Frontal cortex (tissue), 4 donors: ENCODE measurements around the gene DIRAS1. TPM values are rescaled to one million over a fixed set of nuclear protein-coding genes. Genes with fewer than 3 reads are reported as not detected.

Source experiments
- DNase-seq, 2 donors: peaks; one replicate each; pipeline ENCODE4 v3.0.0; 2012; ENCODE audit warnings: low spot score in 2 of 2
- FAIRE-seq: peaks from 2 replicates; lab custom pipeline; 2012; peaks lifted over from hg19 to GRCh38; lab: Jason Lieb, UNC
- total RNA-seq: library from RNA; depleted of rRNA; stranded (reverse); fragments of >200 nt; gene quantifications from one replicate; pipeline ENCODE4 v1.2.3, GENCODE V29; 2014
- donor health status: control.
- donor health status: control.
- donor health status: control.

Gene DIRAS1
- total RNA-seq, 1 donor from 2014 or later, result 20.8 TPM

DNA sequence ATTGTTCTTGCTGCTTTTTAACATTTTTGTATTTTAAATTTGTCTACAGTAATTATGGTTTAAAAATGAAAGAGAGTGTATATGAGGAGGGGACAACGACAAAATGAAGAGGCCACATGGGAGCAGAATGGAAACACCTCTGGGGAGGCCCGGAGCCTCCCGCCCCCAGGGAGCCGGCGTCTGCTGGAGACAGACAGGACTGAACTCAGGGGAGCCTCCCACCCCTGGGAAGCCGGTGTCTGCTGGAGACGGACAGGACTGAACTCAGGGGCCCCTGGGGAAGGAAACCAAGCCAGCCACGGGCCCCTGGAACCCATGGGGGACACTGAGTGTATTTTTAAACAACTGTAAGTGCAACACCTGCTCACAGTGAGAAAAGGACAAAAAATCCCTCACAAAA is 35.3 kb upstream of the DIRAS1 start:
- DNase-seq (no peak), FAIRE-seq (no peak)

DNA sequence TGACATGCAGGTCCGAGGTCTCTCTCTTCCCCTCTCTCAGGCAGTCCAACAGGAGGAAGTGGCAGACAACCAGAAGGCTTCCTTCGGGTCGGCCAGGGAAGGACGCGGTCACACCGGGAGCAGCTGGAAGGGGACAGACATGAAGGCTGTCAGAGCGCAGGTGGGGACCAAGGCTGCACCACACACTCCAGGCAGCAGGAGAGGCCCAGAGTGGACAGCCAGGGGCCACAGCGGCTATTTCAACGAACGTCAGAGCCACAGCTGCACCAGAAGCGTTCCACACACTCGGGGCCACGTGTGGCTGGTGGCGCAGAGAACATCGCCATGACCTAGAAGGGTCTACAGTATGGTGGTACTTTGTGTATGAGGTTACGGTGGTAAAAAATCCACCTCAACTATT is 34.6 kb upstream of the DIRAS1 start:
- FAIRE-seq (no peak), DNase-seq (no peak)

DNA sequence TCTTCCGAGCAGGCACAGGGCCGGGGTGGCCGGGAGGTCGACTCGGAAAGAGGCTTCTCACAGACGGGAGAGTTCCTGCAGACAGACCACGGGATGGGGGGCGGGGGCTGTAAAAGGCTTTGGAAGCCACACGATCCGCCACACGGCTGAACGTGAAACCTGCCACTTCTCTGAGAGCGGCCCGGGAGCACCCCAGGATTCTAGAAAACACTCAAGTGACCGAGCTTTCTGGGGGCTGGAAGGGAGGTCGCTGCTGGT is 34.2 kb upstream of the DIRAS1 start:
- DNase-seq (no peak), FAIRE-seq (no peak)

DNA sequence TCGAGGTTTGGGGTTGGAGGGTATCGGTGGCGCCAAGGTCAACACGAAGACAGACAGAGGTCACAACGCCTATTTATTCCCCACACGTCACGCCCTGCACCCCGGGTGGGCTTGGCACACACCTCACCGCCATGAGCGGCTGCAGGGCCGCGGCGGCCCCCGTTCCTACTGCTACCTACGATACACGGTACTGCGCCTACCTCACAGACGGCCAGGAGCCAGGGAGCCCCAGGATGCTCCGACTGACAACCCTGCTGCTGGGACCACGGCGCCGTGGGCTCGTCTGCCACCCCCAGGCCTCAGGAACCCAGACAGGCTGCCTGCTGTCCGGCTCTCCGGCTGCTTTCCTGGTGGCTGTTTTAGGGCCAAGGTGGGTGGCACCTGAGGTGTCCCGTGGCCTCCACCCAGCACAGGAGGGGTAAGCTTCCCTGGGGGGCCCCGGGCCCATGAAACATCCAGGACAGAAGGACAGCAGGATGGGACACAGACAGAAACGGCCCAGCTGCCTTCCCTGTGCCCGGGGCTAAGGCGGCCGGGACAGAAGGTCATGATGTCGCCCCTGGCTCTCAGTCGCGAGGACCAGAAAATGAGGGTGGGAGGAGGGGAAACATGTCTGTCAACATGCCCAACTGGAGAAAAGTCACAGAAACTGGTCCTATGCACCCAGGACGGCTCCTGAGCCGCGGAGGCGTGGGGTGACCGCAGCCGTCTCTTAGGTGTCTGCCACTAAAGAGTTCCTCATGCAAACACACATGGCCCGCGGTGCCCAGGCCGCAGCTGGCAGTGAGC is 33.7 kb upstream of the DIRAS1 start:
- DNase-seq (no peak), FAIRE-seq (no peak)

DNA sequence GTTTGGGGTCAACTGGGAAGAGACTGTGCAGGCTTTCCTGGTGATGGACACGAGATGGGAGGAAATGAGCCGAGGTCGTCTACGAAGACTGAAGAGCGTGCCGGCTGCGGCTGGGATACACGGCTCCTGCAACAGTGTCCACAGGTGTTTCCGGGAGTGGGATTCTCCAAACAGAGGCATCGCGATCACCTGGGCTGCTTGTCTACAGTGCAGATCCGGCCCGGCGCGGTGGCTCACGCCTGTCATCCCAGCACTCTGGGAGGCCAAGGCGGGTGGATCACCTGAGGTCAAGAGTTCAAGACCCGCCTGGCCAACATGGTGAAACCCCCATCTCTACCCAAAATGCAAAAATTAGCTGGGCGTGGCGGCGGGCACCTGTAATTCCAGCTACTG is 30.3 kb upstream of the DIRAS1 start:
- FAIRE-seq (no peak), DNase-seq (no peak)

DNA sequence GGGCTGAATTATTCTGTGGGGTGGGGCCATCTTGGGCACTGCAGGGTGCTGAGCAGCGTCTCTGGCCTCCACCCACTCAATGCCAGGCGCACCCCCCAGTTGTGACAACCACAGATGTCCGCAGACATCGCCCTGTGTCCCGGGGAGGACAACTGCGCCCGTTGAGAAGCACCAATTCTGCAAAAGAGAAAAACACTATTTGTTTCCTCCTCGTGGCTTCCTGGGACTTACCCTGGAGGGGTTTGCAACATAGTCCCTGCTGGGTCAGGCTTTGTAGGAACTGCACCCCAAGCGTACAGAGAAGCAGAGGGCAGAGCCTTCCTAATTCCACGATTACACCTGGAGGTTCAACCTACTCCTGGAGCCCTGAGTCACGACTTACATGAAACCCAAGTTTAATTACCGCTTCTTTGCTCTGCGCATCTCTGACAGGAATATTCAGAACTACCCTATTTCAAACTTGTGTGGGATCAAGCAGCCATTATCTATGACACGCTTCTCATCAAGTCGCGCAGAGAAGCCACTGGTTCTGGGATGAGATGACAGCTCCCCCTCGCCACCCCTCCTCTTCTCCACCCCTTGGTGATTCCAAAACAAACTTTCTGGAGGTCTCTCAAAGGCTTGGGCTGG is 29.8 kb upstream of the DIRAS1 start:
- no peak for FAIRE-seq

DNA sequence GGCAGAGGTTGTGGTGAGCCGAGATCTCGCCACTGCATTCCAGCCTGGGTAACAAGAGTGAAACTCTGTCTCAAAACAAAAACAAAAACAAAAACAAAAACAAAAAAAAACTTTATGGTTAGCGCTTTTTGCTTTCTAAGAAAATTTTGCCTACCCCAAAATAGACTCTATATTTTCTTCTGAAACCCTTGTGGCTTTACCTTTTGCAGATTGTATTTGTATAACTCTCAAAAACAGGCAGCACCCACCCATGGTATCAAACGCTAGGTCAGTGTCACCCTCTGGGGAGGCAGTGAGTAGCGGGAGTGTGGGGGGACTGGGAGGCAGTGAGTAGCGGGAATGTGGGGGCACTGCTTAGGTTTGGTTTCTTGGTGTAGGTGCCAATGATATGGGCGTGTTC is 26.2 kb upstream of the DIRAS1 start:
- no peak for DNase-seq
- no peak for FAIRE-seq

More for the DNA sequence above, 29.8 kb upstream of the DIRAS1 start:
- DNase-seq, result no peak

DNA sequence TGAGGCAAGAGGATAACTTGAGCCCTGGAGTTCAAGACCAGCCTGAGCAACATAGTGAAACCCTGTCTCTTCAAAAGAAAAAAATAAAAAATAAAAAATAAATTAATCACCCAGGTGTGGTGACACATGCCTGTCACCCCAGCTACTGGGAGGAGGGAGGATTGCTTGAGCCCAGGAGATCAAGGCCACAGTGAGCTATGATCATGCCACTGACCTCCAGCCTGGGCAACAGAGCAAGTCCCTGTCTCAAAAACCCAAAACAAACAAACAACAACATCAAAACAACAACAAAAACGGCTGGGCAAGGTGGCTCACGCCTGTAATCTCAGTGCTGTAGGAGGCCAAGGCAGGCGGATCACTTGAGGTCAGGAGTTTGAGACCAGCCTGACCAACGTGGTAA is 22.9 kb upstream of the DIRAS1 start:
- DNase-seq (no peak), FAIRE-seq (no peak)

DNA sequence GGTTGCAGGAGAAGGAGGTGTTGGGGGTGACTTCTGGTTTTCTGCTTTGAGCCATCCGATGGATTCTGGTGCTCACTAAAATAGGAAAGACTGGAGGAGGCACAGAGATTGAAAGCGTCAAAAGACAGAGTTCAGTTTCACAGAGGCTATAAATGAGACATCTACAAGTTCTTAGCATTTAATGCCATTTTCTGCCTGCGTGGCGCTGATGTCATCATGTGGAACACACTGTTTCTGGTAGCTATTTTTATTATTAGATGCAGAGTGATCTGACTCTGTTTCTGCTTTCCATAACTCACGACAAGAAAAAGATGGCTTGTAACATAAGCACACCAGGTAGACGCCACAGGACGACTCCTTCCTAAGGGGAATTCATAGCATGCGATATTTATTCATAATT is 21.9 kb upstream of the DIRAS1 start:
- FAIRE-seq, result no peak
- no peak for DNase-seq

DNA sequence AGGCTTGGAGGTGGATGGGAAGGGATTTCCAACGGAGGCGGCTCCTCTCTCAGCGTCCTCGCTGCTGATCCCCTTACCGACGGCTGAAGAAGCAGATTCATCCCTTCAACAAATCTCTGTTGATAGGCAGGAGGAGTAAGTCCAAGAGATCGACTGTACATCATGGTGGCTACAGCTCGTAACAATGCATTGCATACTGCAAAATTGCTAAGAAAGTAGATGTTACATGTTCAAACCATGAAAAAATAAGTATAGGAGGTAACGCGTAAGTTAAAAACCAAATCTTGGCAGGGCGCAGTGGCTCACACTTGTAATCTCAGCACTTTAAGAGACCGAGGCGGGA is 19.1 kb upstream of the DIRAS1 start:
- DNase-seq (no peak), FAIRE-seq (no peak)

DNA sequence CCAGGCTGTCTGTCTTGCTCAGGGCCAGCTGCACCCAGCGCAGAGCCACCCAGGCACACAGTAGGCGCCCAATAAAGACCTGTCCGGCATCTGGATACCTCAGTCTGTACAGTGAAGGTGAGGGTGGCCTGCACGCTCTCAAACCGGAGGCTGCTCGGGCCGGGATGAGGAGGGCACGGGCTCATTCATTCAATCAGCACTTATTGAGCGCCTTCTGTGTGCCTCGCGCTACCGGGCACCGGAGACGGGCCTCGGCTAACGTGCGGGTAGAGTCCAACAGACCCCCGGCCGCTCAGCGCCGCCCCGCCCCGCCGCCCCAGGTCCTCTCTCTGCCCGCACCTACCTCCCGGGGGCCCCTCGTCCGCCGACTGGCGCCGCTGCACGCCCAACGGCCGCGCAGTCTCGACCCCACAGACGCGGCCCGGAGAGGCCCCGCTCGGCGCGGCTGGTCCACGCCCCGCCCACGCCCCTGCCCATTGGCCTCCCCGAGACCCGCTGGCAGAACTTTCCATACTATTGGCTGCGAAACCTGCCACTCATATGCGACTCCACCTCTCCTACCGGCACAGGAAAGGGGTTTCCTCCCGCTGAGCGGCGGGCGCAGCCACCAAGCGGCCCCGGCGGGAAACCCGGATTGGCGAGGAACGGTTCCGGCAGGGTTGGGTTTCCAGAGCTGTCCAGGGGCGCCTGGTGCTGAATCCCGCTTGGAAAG is 18.6 kb upstream of the DIRAS1 start, which contains the start of gene SLC39A3:
Gene SLC39A3, minus strand, starts transcription at position 416 of the 712 bp plus-strand sequence. CDS start 2,760 bp downstream, outside the sequence.
- FAIRE-seq, result no peak
- DNase-seq, result peak; percentile 100

DNA sequence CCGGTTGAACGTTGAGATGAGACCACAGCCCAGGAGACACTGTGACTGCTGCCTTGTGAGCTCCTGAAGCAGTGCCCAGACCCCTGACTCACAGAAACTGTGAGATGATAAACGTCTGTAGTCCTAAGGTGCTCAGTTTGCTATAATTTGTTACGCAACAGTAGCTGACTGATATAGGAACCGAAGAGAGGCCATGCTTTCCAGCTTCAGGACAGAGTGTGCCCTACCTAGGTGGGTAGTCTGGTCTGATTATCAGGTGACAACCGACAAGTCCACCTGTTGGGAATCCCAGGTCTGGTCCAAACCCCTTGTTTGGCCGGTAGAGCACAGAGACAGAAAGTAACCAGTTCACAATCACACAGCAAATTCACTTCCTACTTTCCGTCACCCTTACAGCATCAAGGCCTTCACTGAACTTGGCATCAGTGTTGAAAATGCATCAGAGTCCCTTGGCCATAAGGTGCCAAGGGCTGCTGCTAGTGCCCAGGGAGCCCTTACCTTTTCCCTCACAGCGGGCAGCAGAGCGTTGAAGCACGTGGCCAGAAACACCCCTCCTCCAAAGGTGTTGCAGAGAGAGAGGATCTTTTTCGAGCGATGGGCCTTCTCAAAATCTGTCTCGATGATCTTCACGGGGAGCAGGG is 15.5 kb upstream of the DIRAS1 start:
- DNase-seq (no peak), FAIRE-seq (no peak)

DNA sequence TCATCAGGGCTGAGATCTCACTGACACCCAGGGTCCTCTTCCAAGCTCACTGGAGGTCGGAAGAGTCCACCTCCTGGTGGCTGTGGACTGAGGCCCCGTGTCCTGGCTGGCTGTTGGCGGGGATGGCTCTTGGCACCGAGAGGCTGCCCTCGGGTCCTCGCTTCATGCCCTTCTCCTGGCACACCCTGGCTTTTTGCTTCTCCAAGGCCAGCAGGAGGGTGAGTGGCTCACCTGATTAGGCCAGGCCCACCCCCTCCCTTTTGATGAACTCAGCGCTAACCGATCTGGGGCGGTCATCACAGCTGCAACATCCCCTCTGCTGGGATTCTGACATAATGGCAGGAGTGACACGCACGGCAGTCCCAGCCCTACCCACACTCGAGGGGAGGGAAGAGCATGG is 14.2 kb upstream of the DIRAS1 start:
- DNase-seq (no peak), FAIRE-seq (no peak)

DNA sequence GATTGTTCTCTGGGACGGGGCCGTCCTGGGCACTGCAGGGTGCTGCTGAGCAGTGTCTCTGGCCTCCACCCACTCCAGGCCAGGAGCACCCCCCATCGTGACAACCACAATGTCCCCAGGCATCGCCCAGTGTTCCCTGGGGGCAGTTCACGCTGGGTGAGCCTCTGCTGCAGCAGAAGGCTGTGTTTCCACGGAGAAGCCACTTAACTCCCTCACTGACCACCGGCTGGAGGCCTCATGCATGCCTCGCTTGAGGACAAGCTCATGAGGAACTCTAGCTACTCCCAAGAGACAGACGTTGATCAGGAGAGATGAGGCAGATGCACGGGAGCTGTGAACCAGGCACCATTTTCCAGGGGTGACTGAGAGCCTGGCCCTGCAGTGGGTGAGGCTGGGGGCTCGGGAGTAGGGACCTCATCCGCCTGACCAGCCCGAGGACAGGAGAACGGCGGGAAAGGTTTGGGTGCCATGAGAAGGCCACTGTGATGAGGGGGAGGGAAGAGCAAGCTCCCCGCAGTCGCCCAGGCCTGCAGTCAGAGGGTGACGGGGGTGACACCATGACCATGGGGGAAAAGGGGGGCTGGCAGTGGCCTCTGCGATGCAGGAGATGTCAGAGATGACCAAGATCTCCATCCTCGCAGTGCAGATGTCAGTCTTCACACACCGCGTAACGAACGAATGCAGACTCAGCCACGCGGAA is 13.6 kb upstream of the DIRAS1 start:
- FAIRE-seq (no peak), DNase-seq (no peak)

DNA sequence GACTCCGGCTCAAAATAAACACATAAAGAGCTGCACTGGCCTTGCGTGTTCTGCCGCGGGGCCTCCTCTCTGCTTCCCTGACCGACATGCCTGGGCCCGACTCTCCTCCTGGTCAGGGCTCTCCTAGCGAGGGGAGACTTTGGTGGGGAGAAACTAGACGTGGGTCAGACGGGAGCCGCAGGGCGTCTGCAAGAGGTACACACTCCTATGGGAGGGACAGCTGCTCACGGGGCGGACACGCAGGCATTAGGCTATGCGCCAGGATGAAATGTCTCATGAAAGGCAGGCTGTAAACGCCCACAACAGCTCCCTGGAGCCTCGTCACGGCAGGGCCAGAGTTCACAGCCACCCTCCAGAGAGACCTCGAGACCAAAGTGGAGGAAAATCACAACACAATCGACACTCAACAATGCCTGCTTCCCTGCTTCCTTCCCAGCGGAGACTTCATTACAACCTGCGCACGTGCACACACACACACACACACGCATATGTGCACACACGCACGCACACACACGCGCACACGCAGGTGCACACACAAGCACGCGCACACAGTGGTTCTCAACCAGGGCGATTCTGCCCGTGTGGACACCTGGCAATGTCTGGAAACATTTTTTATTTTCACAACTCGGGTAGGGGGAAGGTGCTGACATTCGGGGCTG is 12.9 kb upstream of the DIRAS1 start:
- DNase-seq (no peak), FAIRE-seq (no peak)

DNA sequence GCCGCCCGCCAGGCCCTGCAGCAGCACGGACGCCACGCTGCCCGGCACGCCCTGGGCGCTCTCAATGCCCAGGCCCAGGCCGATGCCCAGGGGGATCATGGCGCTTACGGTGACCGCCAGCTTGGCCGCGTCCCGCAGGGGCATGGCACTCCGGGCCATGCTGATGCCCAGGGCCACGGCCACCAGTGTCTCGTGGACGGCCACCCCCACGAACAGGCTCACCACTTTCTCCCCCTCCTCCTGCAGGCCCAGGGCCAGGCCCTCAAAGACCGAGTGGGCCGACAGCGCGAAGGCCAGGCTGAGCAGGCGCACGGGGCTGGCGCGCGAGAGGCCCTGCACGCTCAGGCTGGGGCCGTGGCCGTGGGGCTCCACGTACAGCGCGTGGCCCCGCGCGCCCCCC is 11.7 kb upstream of the DIRAS1 start:
- FAIRE-seq (no peak), DNase-seq (no peak)

DNA sequence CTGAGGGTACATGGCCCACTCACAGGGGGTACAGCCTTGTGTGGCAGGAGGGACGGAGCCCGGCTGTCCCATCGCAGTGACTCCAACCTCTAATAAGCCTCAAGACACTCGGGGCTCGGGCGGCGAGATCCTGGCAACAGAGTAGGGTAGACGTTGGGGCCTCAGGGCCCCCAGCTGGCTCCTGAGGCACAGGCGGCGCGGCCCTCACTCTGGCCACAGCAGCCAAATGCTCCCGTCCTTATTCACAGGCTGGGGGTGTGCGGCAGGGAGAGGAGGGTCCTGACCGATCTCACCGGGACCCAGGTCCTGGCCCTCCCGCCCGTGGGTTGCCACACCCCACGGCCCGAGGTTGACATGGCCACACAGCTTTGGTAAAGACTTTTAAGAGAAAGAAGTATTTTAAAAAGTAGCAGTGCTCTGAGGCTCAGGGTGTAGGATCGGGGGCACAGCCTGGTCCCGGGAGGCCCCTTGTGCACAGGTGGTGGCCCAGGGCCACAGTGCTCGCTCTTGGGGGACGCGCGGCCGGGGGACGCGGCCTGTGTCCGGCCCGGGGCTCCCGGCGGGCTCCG is 11.1 kb upstream of the DIRAS1 start:
- no peak for DNase-seq
- FAIRE-seq, result no peak

DNA sequence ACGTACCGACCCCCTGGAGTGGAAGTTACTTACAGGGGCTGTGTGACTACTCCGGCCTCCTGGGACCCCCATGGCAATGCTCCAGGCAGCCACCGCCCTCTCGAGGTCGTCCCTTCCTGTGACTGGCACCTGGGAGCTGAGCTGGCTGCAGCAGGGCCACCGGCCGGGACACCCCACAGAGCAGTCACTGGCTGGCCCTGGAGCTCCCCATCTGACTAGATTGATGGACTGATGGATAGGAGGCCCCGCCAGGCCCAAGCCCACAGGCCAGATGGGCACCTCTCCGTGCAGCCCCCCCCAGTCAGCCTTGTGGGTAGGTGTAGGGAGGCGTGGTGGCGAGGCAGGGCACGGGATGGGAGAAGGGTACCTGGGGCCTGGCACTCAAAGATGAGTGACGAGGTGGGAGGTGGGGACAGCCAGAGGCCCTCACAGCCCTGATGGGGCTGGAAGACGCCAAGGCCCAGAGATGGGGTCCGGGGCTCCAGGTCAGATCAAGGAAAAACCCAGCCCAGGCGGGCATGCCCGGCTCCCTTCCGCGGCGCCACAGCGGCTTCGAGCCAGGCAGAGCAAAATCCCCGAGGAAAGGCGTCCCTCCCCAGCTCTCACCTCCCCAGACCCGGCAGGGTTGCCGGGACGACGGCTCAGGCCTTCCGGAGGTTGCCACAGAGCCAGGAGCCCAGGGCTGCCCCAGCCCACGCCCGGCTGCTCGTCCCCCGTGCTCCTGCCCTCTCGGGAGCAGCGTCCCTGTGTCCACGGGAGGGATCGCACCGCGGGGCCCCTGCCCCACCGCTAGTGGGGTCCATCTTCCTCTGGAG is 10.2 kb upstream of the DIRAS1 start:
- FAIRE-seq, result no peak

More for the DNA sequence above, 10.2 kb upstream of the DIRAS1 start:
- DNase-seq, result no peak
